GM12864 (cell line): ENCODE measurements around the gene ARL13B.

ENCODE experiments used
- DNase-seq: peaks from one replicate; pipeline ENCODE4 v3.0.0-alpha.2; 2011; ENCODE audit warnings: low read depth
- H3K4me3 ChIP-seq: 2 replicates; pipeline ENCODE4 v1.5.1; 2011; ENCODE audit warnings: mild to moderate bottlenecking, low read depth, low read length, control low read depth
- CTCF ChIP-seq: IDR thresholded peaks from 2 replicates; pipeline ENCODE4 v1.5.1; 2011; ENCODE audit warnings: low read depth, mild to moderate bottlenecking, moderate library complexity, low read length, control low read depth, inconsistent platforms; ENCODE audit errors: missing control alignments

ARL13B gene

GRCh38 chr3:93994056-93994455, 14.1 kb downstream of the ARL13B start:
- no peak for TF ChIP-seq CTCF
- H3K4me3 ChIP-seq, result no peak overlapping the region
- DNase-seq, result no peak

GRCh38 chr3:94001191-94001590, 21.2 kb downstream of the ARL13B start:
- TF ChIP-seq CTCF, result no peak
- no peak for DNase-seq
- H3K4me3 ChIP-seq, result no peak overlapping the region

GRCh38 chr3:94001827-94002495, 22.0 kb downstream of the ARL13B start:
- no peak for DNase-seq
- TF ChIP-seq CTCF, result no peak
- no peak overlapping the region for H3K4me3 ChIP-seq

GRCh38 chr3:94004301-94004910, 24.5 kb downstream of the ARL13B start:
- peak; percentile 72 for TF ChIP-seq CTCF
- peak; percentile 42 for DNase-seq
- H3K4me3 ChIP-seq, result no peak overlapping the region

GRCh38 chr3:94008253-94008652, 28.3 kb downstream of the ARL13B start:
- TF ChIP-seq CTCF, result no peak
- DNase-seq, result no peak
- H3K4me3 ChIP-seq, result no peak overlapping the region

- no peak for TF ChIP-seq CTCF
- no peak for DNase-seq
- no peak overlapping the region for H3K4me3 ChIP-seq
Measured at GRCh38 chr3:94009608-94010007, 29.7 kb downstream of the ARL13B start.

GRCh38 chr3:94011233-94011711, 31.3 kb downstream of the ARL13B start:
- no peak overlapping the region for H3K4me3 ChIP-seq
- no peak for DNase-seq
- no peak for TF ChIP-seq CTCF
